SH-SY5Y (cell line): Measurements from ENCODE around the gene RABGAP1.

Experiments
- GATA2 ChIP-seq: IDR thresholded peaks from 2 replicates; pipeline ENCODE4 v1.6.1; 2011; ENCODE audit warnings: mild to moderate bottlenecking, low read depth, low read length
- GATA3 ChIP-seq: IDR thresholded peaks from 2 replicates; pipeline ENCODE4 v1.6.1; 2011; ENCODE audit warnings: low read depth, mild to moderate bottlenecking, low read length, moderate library complexity

GRCh38 chr9:123070198-123070597 lies 129.4 kb downstream of the RABGAP1 start:
- TF ChIP-seq GATA3 (no peak), GATA2 (no peak)
